ENCODE data around the gene ASCC3. TPM values are rescaled to one million over a fixed set of nuclear protein-coding genes. Genes with fewer than 3 reads are reported as not detected.

Gene ASCC3
- total and polyA plus RNA-seq, 12 donors = 3.1 to 46.2 (median 32.4) TPM

- intact Hi-C loops (cut with DNase I) = no loop called here
- no peak overlapping the region for H3K4me3 ChIP-seq
- no peaks in the 10 kb centered on the region for H3K27me3 ChIP-seq
- no peaks in the 10 kb centered on the region for H3K4me1 ChIP-seq (replicated peaks in 1 of 2)
- 94 to 98% (median 95%) methylated on average over 2 of the region's 2 CpGs for WGBS, 4 donors
- no peak for DNase-seq
- no peaks in the 10 kb centered on the region for H3K36me3 ChIP-seq (replicated peaks in 1 of 2)
- H3K27ac ChIP-seq = no peak overlapping the region
- TF ChIP-seq POLR2A (IDR thresholded peaks at IDR 0.05) (no peak), CTCF (IDR thresholded peaks at IDR 0.05) (no peak)
- H3K9me3 ChIP-seq (replicated peaks in 1 of 3) = no peaks in the 10 kb centered on the region
Observed at GRCh38 chr6:100865525-100865924, 15.6 kb downstream of the ASCC3 start.

- WGBS, 4 donors = 76 to 88% (median 83%) methylated on average over 2 of the region's 2 CpGs
- no peak for DNase-seq
- Histone ChIP-seq H3K4me1 (replicated peaks in 1 of 2) (no peaks in the 10 kb centered on the region), H3K4me3 (no peak overlapping the region), H3K36me3 (replicated peaks in 1 of 2) (no peaks in the 10 kb centered on the region), H3K27me3 (no peaks in the 10 kb centered on the region), H3K9me3 (replicated peaks in 1 of 3) (no peaks in the 10 kb centered on the region), H3K27ac (no peak overlapping the region)
- TF ChIP-seq POLR2A (IDR thresholded peaks at IDR 0.05) = no peak
- no peak for TF ChIP-seq CTCF (IDR thresholded peaks at IDR 0.05)
- intact Hi-C loops (cut with DNase I) = no loop called here
Observed at GRCh38 chr6:100862063-100862462, 19.1 kb downstream of the ASCC3 start.

- H3K36me3 ChIP-seq (replicated peaks in 1 of 2) = no peaks in the 10 kb centered on the region
- intact Hi-C loops (cut with DNase I) = no loop called here
Observed at GRCh38 chr6:100856146-100856545, 25.0 kb downstream of the ASCC3 start.

GRCh38 chr6:100851819-100852218 lies 29.3 kb downstream of the ASCC3 start:
- intact Hi-C loops (cut with DNase I) = no loop called here
- no peak for TF ChIP-seq POLR2A (IDR thresholded peaks at IDR 0.05)
- TF ChIP-seq CTCF (IDR thresholded peaks at IDR 0.05) = no peak

More at GRCh38 chr6:100856146-100856545, 25.0 kb downstream of the ASCC3 start:
- no peak for TF ChIP-seq POLR2A (IDR thresholded peaks at IDR 0.05)
- no peak for TF ChIP-seq CTCF (IDR thresholded peaks at IDR 0.05)
- Histone ChIP-seq H3K27me3 (no peaks in the 10 kb centered on the region), H3K4me1 (replicated peaks in 1 of 2) (no peaks in the 10 kb centered on the region), H3K4me3 (no peak overlapping the region), H3K9me3 (replicated peaks in 1 of 3) (no peaks in the 10 kb centered on the region), H3K27ac (no peak overlapping the region)
- no peak for DNase-seq

More at GRCh38 chr6:100851819-100852218, 29.3 kb downstream of the ASCC3 start:
- H3K4me1 ChIP-seq (replicated peaks in 1 of 2) = no peaks in the 10 kb centered on the region
- no peak for DNase-seq
- WGBS, 4 donors = 95 to 98% (median 97%) methylated on average over 12 of the region's 12 CpGs
- H3K36me3 ChIP-seq (replicated peaks in 1 of 2) = no peaks in the 10 kb centered on the region
- no peak overlapping the region for H3K4me3 ChIP-seq
- H3K9me3 ChIP-seq (replicated peaks in 1 of 3) = no peaks in the 10 kb centered on the region
- H3K27me3 ChIP-seq = no peaks in the 10 kb centered on the region
- no peak overlapping the region for H3K27ac ChIP-seq

Data from adrenal gland (tissue), 12 donors.